Cardiac fibroblast (primary cell): ENCODE data around the gene PLCL2.
"Not testable (repeated sequence)": the region's sequence is repeated elsewhere in the genome, so short reads cannot be mapped to it uniquely, and the experiment has no call there.

Experiments
- DNase-seq, 2 donors: peaks; one replicate each; pipeline versions ENCODE4 v3.0.0 to v3.0.0-alpha.2; 2010; ENCODE audit warnings: low read depth in 2 of 2
- H3K4me3 ChIP-seq, 2 donors: replicated peaks in 1 of 2; 1 replicate in 1 of 2; 2 replicates in 1 of 2; pipeline ENCODE4 v1.5.1; 2011; ENCODE audit warnings: low read depth in 2 of 2, low read length in 2 of 2, mild to moderate bottlenecking in 2 of 2, moderate library complexity in 1 of 2
- CTCF ChIP-seq: IDR thresholded peaks from one replicate; pipeline ENCODE4 v1.5.1; 2011; ENCODE audit warnings: low read depth, mild to moderate bottlenecking, low read length, inconsistent platforms

The PLCL2 gene

DNA sequence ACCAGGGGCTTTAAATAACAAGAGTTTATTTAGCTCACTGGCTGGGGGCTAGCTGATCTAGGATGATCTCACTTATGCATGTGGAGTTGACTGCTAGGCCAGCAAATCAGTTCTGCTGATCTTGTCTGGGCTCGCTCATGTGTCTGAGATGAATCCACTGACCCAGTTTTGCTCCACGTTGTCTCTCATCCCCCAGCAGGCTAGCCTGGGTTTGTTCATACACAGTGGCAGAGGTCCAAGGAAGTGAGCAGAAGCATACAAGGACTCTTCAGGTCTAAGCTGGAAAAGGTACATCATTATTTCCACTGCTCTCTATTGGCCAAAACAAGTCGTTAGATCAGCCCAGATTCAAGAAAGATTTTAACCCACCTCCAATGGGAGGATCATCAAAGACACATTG lies 238.0 kb downstream of the PLCL2 start:
- H3K4me3 ChIP-seq, result no peak overlapping the region
- DNase-seq, result no peak
- TF ChIP-seq CTCF, result no peak

GRCh38 chr3:17125738-17126442 lies 241.1 kb downstream of the PLCL2 start:
- H3K4me3 ChIP-seq, result no peak overlapping the region
- peak in 1 of 2 donors; percentile 18 for DNase-seq
- no peak for TF ChIP-seq CTCF

DNA sequence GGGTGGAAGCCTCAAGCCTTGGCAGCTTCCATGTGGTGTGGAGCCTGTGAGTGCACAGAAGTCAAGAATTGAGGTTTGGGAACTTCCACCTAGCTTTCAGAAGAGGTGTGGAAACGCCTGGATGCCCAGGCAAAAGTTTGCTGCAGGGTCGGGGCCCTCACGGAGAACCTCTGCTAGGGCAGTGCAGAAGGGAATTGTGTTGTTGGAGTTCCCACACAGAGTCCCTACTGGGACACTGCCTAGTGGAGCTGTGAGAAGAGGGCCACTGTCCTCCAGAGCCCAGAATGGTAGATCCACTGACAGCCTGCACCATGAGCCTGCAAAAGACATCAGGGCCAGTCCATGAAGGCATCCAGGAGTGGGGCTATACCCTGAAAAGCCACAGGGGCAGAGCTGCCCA lies 243.9 kb downstream of the PLCL2 start:
- H3K4me3 ChIP-seq, DNase-seq: not testable (repeated sequence)

- no peak overlapping the region for H3K4me3 ChIP-seq
- DNase-seq, result no peak
- no peak for TF ChIP-seq CTCF
Observed at GRCh38 chr3:17129556-17129955, 244.8 kb downstream of the PLCL2 start.

DNA sequence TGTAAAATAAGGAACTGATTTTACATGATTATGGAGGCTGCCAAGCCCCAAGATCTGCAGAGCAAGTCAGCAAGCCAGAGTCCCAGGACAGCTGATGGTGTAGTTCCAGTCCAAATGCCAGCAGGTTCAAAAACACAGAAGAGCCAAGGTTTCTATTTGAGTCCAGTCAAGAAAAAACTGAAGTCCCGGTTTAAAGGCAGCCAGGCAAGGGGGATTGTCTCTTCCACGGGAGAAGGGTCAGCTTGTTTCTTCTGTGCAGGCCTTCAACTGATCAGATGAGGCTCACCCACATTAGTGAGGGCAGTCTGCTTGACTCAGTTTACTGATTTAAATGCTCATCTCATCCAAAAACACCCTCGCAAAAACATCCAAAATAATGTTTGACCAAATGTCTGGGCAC lies 246.2 kb downstream of the PLCL2 start:
- no peak overlapping the region for H3K4me3 ChIP-seq
- no peak for DNase-seq
- no peak for TF ChIP-seq CTCF

- H3K4me3 ChIP-seq, result no peak overlapping the region
- no peak for TF ChIP-seq CTCF
- no peak for DNase-seq
Observed at GRCh38 chr3:17132286-17133115, 247.7 kb downstream of the PLCL2 start.
